Head of caudate nucleus (tissue), 42 donors: ENCODE data around the gene ORM1.

ENCODE experiments used
- DNase-seq, 42 donors: peaks; one replicate each; pipeline versions ENCODE4 v3.0.0 to v3.0.0-alpha.2; 2020 to 2021; ENCODE audit warnings: mixed read lengths in 7 of 42
- intact Hi-C: fragments of 100-400 bp; cut with DNase I; formaldehyde crosslinking; loops from one replicate; pipeline ENCODE4 v1.15.0; 2022

ORM1 gene

GRCh38 chr9:114347675-114348074 is 24.8 kb downstream of the ORM1 start:
- DNase-seq = peak; percentile 50 to 91 (median 80)
- intact Hi-C loops = no loop called here

GRCh38 chr9:114348261-114348905 is 25.5 kb downstream of the ORM1 start:
- DNase-seq = no peak
- intact Hi-C loops = no loop called here

GRCh38 chr9:114348906-114349482 is 26.1 kb downstream of the ORM1 start:
- peak in 40 of 42 donors; percentile 32 to 90 (median 68) for DNase-seq
- intact Hi-C loops = no loop called here

- intact Hi-C loops = no loop called here
- DNase-seq = no peak
These were observed 27.0 kb downstream of the ORM1 start for GRCh38 chr9:114349713-114350480.

GRCh38 chr9:114350636-114351401 is 27.9 kb downstream of the ORM1 start:
- DNase-seq = no peak
- intact Hi-C loops = no loop called here

- intact Hi-C loops = no loop called here
- no peak for DNase-seq
These were observed 29.0 kb downstream of the ORM1 start for GRCh38 chr9:114351932-114352331.

GRCh38 chr9:114355821-114356220 is 32.9 kb downstream of the ORM1 start:
- DNase-seq = no peak
- intact Hi-C loops = no loop called here

GRCh38 chr9:114356792-114357191 is 33.9 kb downstream of the ORM1 start:
- intact Hi-C loops = no loop called here
- no peak for DNase-seq

GRCh38 chr9:114357360-114357759 is 34.5 kb downstream of the ORM1 start:
- intact Hi-C loops = no loop called here
- no peak for DNase-seq

- DNase-seq = no peak
- intact Hi-C loops = no loop called here
These were observed 35.0 kb downstream of the ORM1 start for GRCh38 chr9:114357911-114358328.

- intact Hi-C loops = no loop called here
- peak in 1 of 42 donors; percentile 8 for DNase-seq
These were observed 36.9 kb downstream of the ORM1 start for GRCh38 chr9:114359801-114360200.

GRCh38 chr9:114361542-114361941 is 38.6 kb downstream of the ORM1 start:
- intact Hi-C loops = no loop called here
- no peak for DNase-seq

GRCh38 chr9:114362394-114362793 is 39.5 kb downstream of the ORM1 start:
- intact Hi-C loops = no loop called here

GRCh38 chr9:114363424-114363823 is 40.5 kb downstream of the ORM1 start:
- DNase-seq = no peak
- intact Hi-C loops = no loop called here

More at GRCh38 chr9:114362394-114362793, 39.5 kb downstream of the ORM1 start:
- no peak for DNase-seq

- no peak for DNase-seq
- intact Hi-C loops = no loop called here
These were observed 41.5 kb downstream of the ORM1 start for GRCh38 chr9:114364134-114365041.

- DNase-seq = no peak
- intact Hi-C loops = no loop called here
These were observed 42.3 kb downstream of the ORM1 start for GRCh38 chr9:114365194-114365593.

GRCh38 chr9:114366334-114367128 is 43.6 kb downstream of the ORM1 start:
- DNase-seq = no peak
- intact Hi-C loops = no loop called here

GRCh38 chr9:114367366-114367765 is 44.5 kb downstream of the ORM1 start:
- intact Hi-C loops = no loop called here
- DNase-seq = no peak
